Measurements from ENCODE around the gene CDK19.
"Not testable (repeated sequence)": the region's sequence is repeated elsewhere in the genome, so short reads cannot be mapped to it uniquely, and the experiment has no call there.

CDK19 gene

GRCh38 chr6:110620065-110620464 is 195.2 kb downstream of the CDK19 start:
- DNase-seq: no peak

GRCh38 chr6:110619275-110619908 is 195.9 kb downstream of the CDK19 start:
- DNase-seq: no peak

GRCh38 chr6:110618591-110619267 is 196.5 kb downstream of the CDK19 start:
- DNase-seq: no peak

GRCh38 chr6:110617057-110617456 is 198.2 kb downstream of the CDK19 start:
- DNase-seq: no peak

- DNase-seq: no peak
Measured at GRCh38 chr6:110615722-110616121, 199.5 kb downstream of the CDK19 start.

GRCh38 chr6:110614586-110614985 is 200.7 kb downstream of the CDK19 start:
- no peak for DNase-seq

- no peak for DNase-seq
Measured at GRCh38 chr6:110614106-110614505, 201.2 kb downstream of the CDK19 start.

- DNase-seq: no peak
Measured at GRCh38 chr6:110613356-110613755, 201.9 kb downstream of the CDK19 start.

- DNase-seq: no peak
Measured at GRCh38 chr6:110612298-110612697, 203.0 kb downstream of the CDK19 start.

- DNase-seq: no peak
Measured at GRCh38 chr6:110609101-110609500, 206.2 kb downstream of the CDK19 start.

GRCh38 chr6:110608151-110608550 is 207.1 kb downstream of the CDK19 start:
- DNase-seq: no peak

- no peak for DNase-seq
Measured at GRCh38 chr6:110606151-110606550, 209.1 kb downstream of the CDK19 start.

GRCh38 chr6:110600640-110601039 is 214.6 kb downstream of the CDK19 start:
- DNase-seq: not testable (repeated sequence)

- DNase-seq: peak; percentile 32
Measured at GRCh38 chr6:110597761-110598160, 217.5 kb downstream of the CDK19 start.

- no peak for DNase-seq
Measured at GRCh38 chr6:110596354-110596753, 218.9 kb downstream of the CDK19 start.

- DNase-seq: no peak
Measured at GRCh38 chr6:110595112-110595511, 220.2 kb downstream of the CDK19 start.

GRCh38 chr6:110593637-110594036 is 221.6 kb downstream of the CDK19 start:
- DNase-seq: no peak

GRCh38 chr6:110592765-110593164 is 222.5 kb downstream of the CDK19 start:
- no peak for DNase-seq

- no peak for DNase-seq
Measured at GRCh38 chr6:110590821-110591351, 224.4 kb downstream of the CDK19 start.

- no peak for DNase-seq
Measured at GRCh38 chr6:110589865-110590513, 225.3 kb downstream of the CDK19 start.

- DNase-seq: no peak
Measured at GRCh38 chr6:110587328-110587727, 227.9 kb downstream of the CDK19 start.

GRCh38 chr6:110581679-110582078 is 233.6 kb downstream of the CDK19 start:
- DNase-seq: no peak

GRCh38 chr6:110577596-110578167 is 237.6 kb downstream of the CDK19 start:
- not testable (repeated sequence) for DNase-seq
